ENCODE data around the gene IFT27.

The IFT27 gene

GRCh38 chr22:36738416-36739020 lies 37.4 kb downstream of the IFT27 start:
- no peak overlapping the region for H3K4me3 ChIP-seq (ENCODE audit: low read length in 2 of 2)
- no peak overlapping the region for H4K8ac ChIP-seq (ENCODE audit: low read depth, low read length)
- H3K18ac ChIP-seq (ENCODE audit: low read length) = no peak overlapping the region
- H2AK5ac ChIP-seq (ENCODE audit: low read depth, low read length) = no peak overlapping the region
- no peak overlapping the region for H4K91ac ChIP-seq (ENCODE audit: low read depth, low read length, poor library complexity)
- H3K4ac ChIP-seq (ENCODE audit: low read length) = no peak overlapping the region
- no peak overlapping the region for H2BK5ac ChIP-seq (ENCODE audit: low read length)
- no peaks in the 10 kb centered on the region for H3K79me1 ChIP-seq (ENCODE audit: low read depth, low read length)
- H3K14ac ChIP-seq (ENCODE audit: low read length) = no peak overlapping the region
- no peak overlapping the region for H2BK15ac ChIP-seq (ENCODE audit: low read length)
- WGBS, 2 donors (ENCODE audit: extremely low coverage in 2 of 2, insufficient read length in 2 of 2, insufficient replicate concordance in 1 of 2) = no CpG with 5 or more reads among the region's 6 CpGs
- peaks cover 0 to 16% (median 0%) of the 10 kb centered on the region in 3 experiments for H3K27me3 ChIP-seq (ENCODE audit: control insufficient read depth in 3 of 3, insufficient read depth in 3 of 3, low read depth in 1 of 3, low read length in 3 of 3)
- DNase-seq (ENCODE audit: low spot score) = no peak
- no peak overlapping the region for H3K23ac ChIP-seq (ENCODE audit: low read depth, low read length, poor library complexity)
- no peaks in the 10 kb centered on the region for H3K36me3 ChIP-seq (replicated peaks in 1 of 2; ENCODE audit: control insufficient read depth in 2 of 2, insufficient read depth in 2 of 2, low read length in 2 of 2)
- peaks cover 3 to 5% of the 10 kb centered on the region in 2 donors for H3K9me3 ChIP-seq (replicated peaks in 1 of 2; ENCODE audit: control insufficient read depth in 2 of 2, insufficient read depth in 1 of 2, low read depth in 1 of 2, low read length in 2 of 2)
- H2AFZ ChIP-seq (ENCODE audit: low read length) = no peak overlapping the region
- no peak overlapping the region for H3K4me2 ChIP-seq (ENCODE audit: insufficient read depth, low read length, poor library complexity, severe bottlenecking)
- H2BK12ac ChIP-seq (ENCODE audit: low read length) = no peak overlapping the region
- H3K27ac ChIP-seq (replicated peaks; ENCODE audit: low read length) = no peak overlapping the region
- H3K9ac ChIP-seq (ENCODE audit: low read depth, low read length, poor library complexity) = no peak overlapping the region
- no peaks in the 10 kb centered on the region for H3K4me1 ChIP-seq (ENCODE audit: control insufficient read depth in 2 of 2, insufficient read depth in 1 of 2, low read depth in 1 of 2, low read length in 2 of 2)
- no peak overlapping the region for H2BK120ac ChIP-seq (ENCODE audit: low read depth, low read length)

GRCh38 chr22:36737776-36738175 lies 38.1 kb downstream of the IFT27 start:
- H3K27ac ChIP-seq (replicated peaks; ENCODE audit: low read length) = no peak overlapping the region
- no CpG with 5 or more reads among the region's 6 CpGs for whole genome bisulfite sequencing, 2 donors (ENCODE audit: extremely low coverage in 2 of 2, insufficient read length in 2 of 2, insufficient replicate concordance in 1 of 2)

GRCh38 chr22:36736701-36737320 lies 39.1 kb downstream of the IFT27 start:
- WGBS, 2 donors (ENCODE audit: extremely low coverage in 2 of 2, insufficient read length in 2 of 2, insufficient replicate concordance in 1 of 2) = no CpG with 5 or more reads among the region's 10 CpGs
- no peak for DNase-seq (ENCODE audit: low spot score)
- H3K9ac ChIP-seq (ENCODE audit: low read depth, low read length, poor library complexity) = no peak overlapping the region

More at GRCh38 chr22:36737776-36738175, 38.1 kb downstream of the IFT27 start:
- H2BK15ac ChIP-seq (ENCODE audit: low read length) = no peak overlapping the region
- H3K36me3 ChIP-seq (replicated peaks in 1 of 2; ENCODE audit: control insufficient read depth in 2 of 2, insufficient read depth in 2 of 2, low read length in 2 of 2) = no peaks in the 10 kb centered on the region
- H2BK5ac ChIP-seq (ENCODE audit: low read length) = no peak overlapping the region
- H3K9me3 ChIP-seq (replicated peaks in 1 of 2; ENCODE audit: control insufficient read depth in 2 of 2, insufficient read depth in 1 of 2, low read depth in 1 of 2, low read length in 2 of 2) = peaks cover 3% of the 10 kb centered on the region in 2 donors
- no peak overlapping the region for H2BK120ac ChIP-seq (ENCODE audit: low read depth, low read length)
- DNase-seq (ENCODE audit: low spot score) = no peak
- no peak overlapping the region for H3K4me2 ChIP-seq (ENCODE audit: insufficient read depth, low read length, poor library complexity, severe bottlenecking)
- H2BK12ac ChIP-seq (ENCODE audit: low read length) = no peak overlapping the region
- no peak overlapping the region for H2AFZ ChIP-seq (ENCODE audit: low read length)
- H3K4me1 ChIP-seq (ENCODE audit: control insufficient read depth in 2 of 2, insufficient read depth in 1 of 2, low read depth in 1 of 2, low read length in 2 of 2) = no peaks in the 10 kb centered on the region
- H4K8ac ChIP-seq (ENCODE audit: low read depth, low read length) = no peak overlapping the region
- H3K79me1 ChIP-seq (ENCODE audit: low read depth, low read length) = no peaks in the 10 kb centered on the region
- no peak overlapping the region for H3K14ac ChIP-seq (ENCODE audit: low read length)
- peaks cover 0 to 20% (median 0%) of the 10 kb centered on the region in 3 experiments for H3K27me3 ChIP-seq (ENCODE audit: control insufficient read depth in 3 of 3, insufficient read depth in 3 of 3, low read depth in 1 of 3, low read length in 3 of 3)
- no peak overlapping the region for H3K18ac ChIP-seq (ENCODE audit: low read length)
- no peak overlapping the region for H3K4ac ChIP-seq (ENCODE audit: low read length)
- no peak overlapping the region for H3K23ac ChIP-seq (ENCODE audit: low read depth, low read length, poor library complexity)
- no peak overlapping the region for H2AK5ac ChIP-seq (ENCODE audit: low read depth, low read length)
- no peak overlapping the region for H4K91ac ChIP-seq (ENCODE audit: low read depth, low read length, poor library complexity)
- H3K9ac ChIP-seq (ENCODE audit: low read depth, low read length, poor library complexity) = no peak overlapping the region
- H3K4me3 ChIP-seq (ENCODE audit: low read length in 2 of 2) = no peak overlapping the region

GRCh38 chr22:36734171-36735058 lies 41.5 kb downstream of the IFT27 start:
- no peak overlapping the region for H3K27ac ChIP-seq (replicated peaks; ENCODE audit: low read length)
- no CpG with 5 or more reads among the region's 10 CpGs for WGBS, 2 donors (ENCODE audit: extremely low coverage in 2 of 2, insufficient read length in 2 of 2, insufficient replicate concordance in 1 of 2)
- DNase-seq (ENCODE audit: low spot score) = no peak

More at GRCh38 chr22:36736701-36737320, 39.1 kb downstream of the IFT27 start:
- Histone ChIP-seq H3K27ac (replicated peaks; ENCODE audit: low read length) (no peak overlapping the region), H3K18ac (ENCODE audit: low read length) (no peak overlapping the region), H2AK5ac (ENCODE audit: low read depth, low read length) (no peak overlapping the region), H3K4me1 (ENCODE audit: control insufficient read depth in 2 of 2, insufficient read depth in 1 of 2, low read depth in 1 of 2, low read length in 2 of 2) (no peaks in the 10 kb centered on the region), H3K14ac (ENCODE audit: low read length) (no peak overlapping the region), H4K91ac (ENCODE audit: low read depth, low read length, poor library complexity) (no peak overlapping the region), H3K79me1 (ENCODE audit: low read depth, low read length) (no peaks in the 10 kb centered on the region), H3K4ac (ENCODE audit: low read length) (no peak overlapping the region), H2BK120ac (ENCODE audit: low read depth, low read length) (no peak overlapping the region), H2BK12ac (ENCODE audit: low read length) (no peak overlapping the region), H3K4me2 (ENCODE audit: insufficient read depth, low read length, poor library complexity, severe bottlenecking) (no peak overlapping the region), H3K4me3 (ENCODE audit: low read length in 2 of 2) (no peak overlapping the region), H2BK5ac (ENCODE audit: low read length) (no peak overlapping the region), H2BK15ac (ENCODE audit: low read length) (no peak overlapping the region), H2AFZ (ENCODE audit: low read length) (no peak overlapping the region), H4K8ac (ENCODE audit: low read depth, low read length) (no peak overlapping the region), H3K36me3 (replicated peaks in 1 of 2; ENCODE audit: control insufficient read depth in 2 of 2, insufficient read depth in 2 of 2, low read length in 2 of 2) (no peaks in the 10 kb centered on the region), H3K23ac (ENCODE audit: low read depth, low read length, poor library complexity) (no peak overlapping the region), H3K27me3 (ENCODE audit: control insufficient read depth in 3 of 3, insufficient read depth in 3 of 3, low read depth in 1 of 3, low read length in 3 of 3) (peaks cover 0 to 24% (median 0%) of the 10 kb centered on the region in 3 experiments), H3K9me3 (replicated peaks in 1 of 2; ENCODE audit: control insufficient read depth in 2 of 2, insufficient read depth in 1 of 2, low read depth in 1 of 2, low read length in 2 of 2) (peaks cover 3% of the 10 kb centered on the region in 2 donors)

More at GRCh38 chr22:36734171-36735058, 41.5 kb downstream of the IFT27 start:
- Histone ChIP-seq H2BK5ac (ENCODE audit: low read length) (no peak overlapping the region), H4K91ac (ENCODE audit: low read depth, low read length, poor library complexity) (no peak overlapping the region), H2BK12ac (ENCODE audit: low read length) (no peak overlapping the region), H3K9ac (ENCODE audit: low read depth, low read length, poor library complexity) (no peak overlapping the region), H3K27me3 (ENCODE audit: control insufficient read depth in 3 of 3, insufficient read depth in 3 of 3, low read depth in 1 of 3, low read length in 3 of 3) (peaks cover 0 to 21% (median 0%) of the 10 kb centered on the region in 3 experiments), H3K36me3 (replicated peaks in 1 of 2; ENCODE audit: control insufficient read depth in 2 of 2, insufficient read depth in 2 of 2, low read length in 2 of 2) (no peaks in the 10 kb centered on the region), H2AK5ac (ENCODE audit: low read depth, low read length) (no peak overlapping the region), H3K4ac (ENCODE audit: low read length) (no peak overlapping the region), H3K14ac (ENCODE audit: low read length) (no peak overlapping the region), H3K18ac (ENCODE audit: low read length) (no peak overlapping the region), H3K4me3 (ENCODE audit: low read length in 2 of 2) (no peak overlapping the region), H3K4me2 (ENCODE audit: insufficient read depth, low read length, poor library complexity, severe bottlenecking) (no peak overlapping the region), H2AFZ (ENCODE audit: low read length) (no peak overlapping the region), H3K4me1 (ENCODE audit: control insufficient read depth in 2 of 2, insufficient read depth in 1 of 2, low read depth in 1 of 2, low read length in 2 of 2) (no peaks in the 10 kb centered on the region), H4K8ac (ENCODE audit: low read depth, low read length) (no peak overlapping the region), H3K79me1 (ENCODE audit: low read depth, low read length) (no peaks in the 10 kb centered on the region), H3K9me3 (replicated peaks in 1 of 2; ENCODE audit: control insufficient read depth in 2 of 2, insufficient read depth in 1 of 2, low read depth in 1 of 2, low read length in 2 of 2) (peaks cover 0 to 3% of the 10 kb centered on the region in 2 donors), H3K23ac (ENCODE audit: low read depth, low read length, poor library complexity) (no peak overlapping the region), H2BK120ac (ENCODE audit: low read depth, low read length) (no peak overlapping the region), H2BK15ac (ENCODE audit: low read length) (no peak overlapping the region)
